Frontal cortex (tissue), 4 donors: ENCODE measurements around the gene PCDHGB1. TPM values are rescaled to one million over a fixed set of nuclear protein-coding genes. Genes with fewer than 3 reads are reported as not detected.
"Not testable (repeated sequence)": the region's sequence is repeated elsewhere in the genome, so short reads cannot be mapped to it uniquely, and the experiment has no call there.

Source experiments
- DNase-seq, 2 donors: peaks; one replicate each; pipeline ENCODE4 v3.0.0; 2012; ENCODE audit warnings: low spot score in 2 of 2
- FAIRE-seq: peaks from 2 replicates; lab custom pipeline; 2012; peaks lifted over from hg19 to GRCh38; lab: Jason Lieb, UNC
- total RNA-seq: library from RNA; depleted of rRNA; stranded (reverse); fragments of >200 nt; gene quantifications from one replicate; pipeline ENCODE4 v1.2.3, GENCODE V29; 2014
- donor health status: control.
- donor health status: control.
- donor health status: control.

Gene PCDHGB1
- 6.1 TPM for total RNA-seq

DNA sequence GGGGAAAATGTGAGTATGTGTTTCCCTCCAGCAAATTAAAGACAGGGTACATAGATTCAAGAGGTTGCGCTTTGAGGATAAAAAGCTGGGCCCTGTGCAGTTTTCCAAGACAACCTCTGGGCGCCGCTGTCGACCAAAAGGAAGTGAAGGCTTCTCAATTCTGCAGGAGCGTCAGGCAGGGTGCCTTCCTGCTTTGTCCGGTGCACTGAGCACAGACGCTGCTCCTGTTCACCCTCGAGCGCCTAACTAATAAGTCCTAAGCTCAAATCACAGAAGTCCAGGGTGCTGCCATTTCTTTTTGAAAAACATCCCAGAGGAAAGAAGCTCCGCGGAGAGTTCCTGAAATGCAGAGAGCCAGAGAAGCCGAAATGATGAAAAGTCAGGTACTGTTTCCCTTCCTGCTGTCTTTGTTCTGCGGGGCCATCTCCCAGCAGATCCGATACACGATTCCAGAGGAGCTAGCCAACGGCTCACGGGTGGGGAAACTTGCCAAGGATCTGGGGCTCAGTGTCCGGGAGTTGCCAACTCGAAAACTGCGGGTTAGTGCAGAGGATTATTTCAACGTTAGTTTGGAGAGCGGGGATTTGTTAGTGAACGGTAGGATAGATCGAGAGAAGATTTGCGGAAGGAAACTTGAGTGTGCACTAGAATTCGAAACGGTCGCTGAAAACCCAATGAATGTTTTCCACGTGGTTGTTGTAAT lies at the start of gene PCDHGB1:
PCDHGB1 (plus strand) TSS at position 183 of the 703 bp plus-strand sequence; CDS start at position 345, 162 bp downstream.
- peak in 1 of 2 donors; percentile 58 for DNase-seq
- no peak for FAIRE-seq

GRCh38 chr5:141303756-141304155 lies 46.1 kb upstream of the PCDHGB1 start, which contains the start of gene SLC25A2:
TSS of gene SLC25A2 (minus strand) at chr5:141304049. CDS start at chr5:141303865, 184 bp downstream.
- DNase-seq: no peak
- FAIRE-seq: no peak

- DNase-seq: no peak
- no peak for FAIRE-seq
Measured at GRCh38 chr5:141306630-141307029, 43.3 kb upstream of the PCDHGB1 start.

- FAIRE-seq: no peak
- DNase-seq: no peak
Measured at GRCh38 chr5:141313711-141314110, 36.2 kb upstream of the PCDHGB1 start.

- not testable (repeated sequence) for FAIRE-seq, DNase-seq
Measured at GRCh38 chr5:141316963-141317362, 32.9 kb upstream of the PCDHGB1 start.

- no peak for DNase-seq
- FAIRE-seq: no peak
Measured at GRCh38 chr5:141319202-141319601, 30.7 kb upstream of the PCDHGB1 start.

GRCh38 chr5:141319699-141320098 lies 30.2 kb upstream of the PCDHGB1 start:
- FAIRE-seq: no peak
- DNase-seq: no peak

DNA sequence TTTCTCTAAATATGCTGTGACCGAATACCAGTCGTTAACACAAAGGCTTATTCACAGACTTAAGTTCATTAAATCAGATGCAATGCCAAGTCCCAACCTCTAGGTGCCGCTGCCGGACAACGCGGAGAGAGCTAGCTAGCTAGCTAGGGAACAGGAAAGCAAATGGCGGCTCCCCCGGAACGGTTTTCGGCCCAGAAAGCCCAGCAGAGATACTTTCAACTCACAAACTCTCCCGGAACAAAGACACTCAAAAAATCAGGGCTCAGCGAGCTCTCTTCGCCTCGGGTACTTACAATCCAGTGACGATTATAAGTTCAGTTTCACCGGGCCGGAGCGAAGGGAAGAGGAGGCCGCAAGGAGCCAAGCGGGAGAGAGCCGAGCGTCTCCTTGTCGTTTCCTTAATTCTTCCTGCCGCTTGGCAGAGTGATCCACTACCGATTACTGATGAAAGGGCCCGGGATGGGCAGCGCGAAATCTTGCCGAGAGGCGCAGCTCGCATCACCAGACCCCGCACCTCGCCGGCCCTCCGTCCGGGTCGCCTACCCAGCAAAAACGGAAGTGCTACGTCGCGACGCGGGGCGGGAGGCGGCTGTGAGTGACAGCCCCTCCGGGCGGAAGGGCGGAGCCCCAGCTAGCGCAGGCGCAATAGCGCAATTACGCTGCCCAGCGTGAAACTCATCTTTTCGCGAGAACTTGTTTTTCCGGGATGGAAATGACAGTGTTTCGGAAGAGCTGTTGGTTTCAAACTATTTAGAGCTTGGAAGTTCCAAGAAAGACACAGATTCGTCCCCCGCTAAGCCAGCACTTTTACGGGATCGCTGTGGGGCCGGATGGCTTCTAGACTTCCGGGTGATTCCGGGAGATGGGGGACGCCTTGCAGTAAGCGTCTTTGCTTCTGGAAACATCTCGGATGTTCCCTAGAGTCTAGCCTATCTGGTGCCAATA lies 29.4 kb upstream of the PCDHGB1 start, which contains the start of gene TAF7:
TAF7 (minus strand) TSS at position 560 of the 945 bp plus-strand sequence. CDS start 740 bp downstream, outside the sequence.
- DNase-seq (peak; percentile 76 to 86), FAIRE-seq (no peak)

DNA sequence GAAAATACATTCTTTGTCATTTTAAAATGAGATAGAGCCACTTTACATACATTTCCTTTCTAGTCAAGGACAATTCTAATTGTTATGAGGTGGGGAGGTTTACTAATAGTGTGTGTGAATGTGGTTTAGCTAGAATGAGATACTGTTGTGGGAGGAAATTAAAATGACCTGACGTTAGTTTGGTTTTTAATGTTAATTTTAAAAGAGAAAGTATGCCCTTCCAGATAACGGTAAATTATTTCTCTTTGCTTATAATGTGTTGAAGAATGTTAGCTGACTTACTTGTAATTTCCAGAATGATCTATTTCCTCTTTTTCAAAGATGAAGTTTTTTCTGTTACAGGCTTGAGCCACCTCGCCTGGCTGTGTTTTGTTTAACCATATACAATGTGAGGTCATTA lies 27.6 kb upstream of the PCDHGB1 start:
- FAIRE-seq (no peak), DNase-seq (no peak)

DNA sequence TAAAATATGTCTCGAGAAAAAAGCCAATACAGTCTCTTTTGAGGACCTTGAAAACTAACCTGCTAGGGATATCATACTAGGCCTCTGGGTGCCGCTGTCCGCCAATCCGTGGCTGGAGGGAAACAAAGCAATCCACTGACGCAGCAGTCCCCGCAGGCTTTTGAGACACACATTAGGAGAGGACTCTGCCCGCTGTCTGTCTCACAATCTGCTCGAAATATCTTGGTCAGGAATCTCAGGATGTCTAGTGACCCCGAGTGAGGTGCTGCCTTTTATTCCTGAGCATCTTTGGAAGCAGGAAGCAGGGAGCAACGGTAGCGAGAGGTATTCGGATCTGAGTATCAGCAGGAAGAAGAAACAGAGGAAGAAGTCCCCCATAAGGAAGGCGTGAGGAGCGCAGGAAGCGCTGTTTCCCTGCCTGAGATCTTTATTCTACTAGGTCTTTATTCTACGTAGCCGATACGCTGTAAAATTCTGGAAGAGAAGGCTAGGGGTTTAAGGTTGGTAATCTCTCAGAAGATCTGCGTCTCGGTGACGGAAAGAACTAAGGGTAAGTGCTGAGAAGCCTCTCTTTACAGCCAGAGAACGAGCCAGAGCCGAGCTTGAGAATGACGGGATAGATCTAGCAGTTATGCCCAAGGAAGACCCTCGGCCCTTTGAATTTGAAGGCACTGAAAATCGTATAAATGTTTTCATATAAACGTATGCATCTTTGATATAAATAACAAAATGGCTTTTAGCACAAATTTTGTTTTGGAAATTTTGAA lies 23.6 kb upstream of the PCDHGB1 start:
- DNase-seq: peak in 1 of 2 donors; percentile 54
- no peak for FAIRE-seq

DNA sequence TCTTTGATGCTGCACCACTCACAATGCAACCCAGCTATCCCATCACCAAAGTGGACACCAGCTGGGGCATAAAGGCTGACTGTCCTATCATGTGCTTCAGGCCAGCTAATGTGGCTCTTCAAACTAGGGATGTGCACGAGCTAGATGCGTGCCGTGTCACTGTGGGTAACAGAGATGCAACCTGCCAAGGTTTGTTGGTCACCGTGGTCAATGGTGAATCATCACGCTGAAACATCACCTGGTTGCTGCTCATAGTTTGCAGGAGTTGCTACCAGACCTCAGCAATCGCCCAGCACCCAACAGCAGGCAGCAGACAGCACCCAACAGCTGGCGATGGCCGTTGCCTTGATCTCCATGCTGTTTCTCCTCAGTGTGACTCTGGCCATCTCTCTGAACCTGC lies 21.7 kb upstream of the PCDHGB1 start:
- DNase-seq (no peak), FAIRE-seq (no peak)

- no peak for DNase-seq
Measured at GRCh38 chr5:141330299-141331080, 19.4 kb upstream of the PCDHGB1 start, which contains the start of gene PCDHGA1. TSS of gene PCDHGA1 (plus strand) at chr5:141330514.

GRCh38 chr5:141332571-141332970 lies 17.3 kb upstream of the PCDHGB1 start:
- not testable (repeated sequence) for DNase-seq, FAIRE-seq

More at GRCh38 chr5:141330299-141331080, 19.4 kb upstream of the PCDHGB1 start, which contains the start of gene PCDHGA1:
- FAIRE-seq: no peak

GRCh38 chr5:141338538-141339306 lies 11.2 kb upstream of the PCDHGB1 start, which contains the start of gene PCDHGA2:
TSS of gene PCDHGA2 (plus strand) at chr5:141338760.
- no peak for DNase-seq
- FAIRE-seq: no peak

DNA sequence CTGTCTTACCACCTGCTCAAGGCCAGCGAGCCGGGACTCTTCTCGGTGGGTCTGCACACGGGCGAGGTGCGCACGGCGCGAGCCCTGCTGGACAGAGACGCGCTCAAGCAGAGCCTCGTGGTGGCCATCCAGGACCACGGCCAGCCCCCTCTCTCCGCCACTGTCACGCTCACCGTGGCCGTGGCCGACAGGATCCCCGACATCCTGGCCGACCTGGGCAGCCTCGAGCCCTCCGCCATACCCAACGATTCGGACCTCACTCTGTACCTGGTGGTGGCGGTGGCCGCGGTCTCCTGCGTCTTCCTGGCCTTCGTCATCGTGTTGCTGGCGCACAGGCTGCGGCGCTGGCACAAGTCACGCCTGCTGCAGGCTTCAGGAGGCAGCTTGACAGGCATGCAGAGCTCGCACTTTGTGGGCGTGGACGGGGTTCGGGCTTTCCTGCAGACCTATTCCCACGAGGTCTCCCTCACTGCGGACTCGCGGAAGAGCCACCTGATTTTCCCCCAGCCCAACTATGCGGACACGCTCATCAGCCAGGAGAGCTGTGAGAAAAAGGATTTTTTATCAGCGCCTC lies 9.0 kb upstream of the PCDHGB1 start:
- FAIRE-seq: not testable (repeated sequence)

DNA sequence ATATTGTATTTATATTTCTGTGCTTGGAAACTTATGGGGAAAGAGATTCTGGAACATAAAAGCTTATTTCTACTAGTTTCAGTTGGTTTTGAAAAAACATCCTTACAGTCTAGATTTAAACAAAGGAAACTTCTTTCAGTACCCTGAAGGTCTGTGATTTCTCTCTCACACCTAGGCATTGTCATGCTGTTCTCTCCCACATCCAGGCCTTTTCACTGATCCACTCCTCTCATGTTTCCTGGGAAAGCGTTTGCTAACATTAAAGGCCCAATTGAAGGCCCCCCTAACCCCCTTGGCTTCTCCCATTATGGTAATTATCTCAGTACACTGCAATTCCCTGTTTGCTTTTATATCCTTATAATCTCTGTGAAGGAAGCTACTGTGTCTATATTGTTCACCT lies 7.1 kb upstream of the PCDHGB1 start:
- FAIRE-seq (no peak), DNase-seq (no peak)

More for the DNA sequence above, 9.0 kb upstream of the PCDHGB1 start:
- DNase-seq: not testable (repeated sequence)

GRCh38 chr5:141343242-141343952 lies 6.5 kb upstream of the PCDHGB1 start, which contains the start of gene PCDHGA3:
TSS of gene PCDHGA3 (plus strand) at chr5:141343829. CDS start at chr5:141344034, 205 bp downstream.
- DNase-seq: no peak
- FAIRE-seq: no peak
